ENCODE data around the gene ARID1A.
A peak's percentile ranks its signal among the peaks of the same experiment; 100 is the strongest.

The ARID1A gene

GRCh38 chr1:26768755-26769154 is 72.9 kb downstream of the ARID1A start:
- no peak for DNase-seq

DNA sequence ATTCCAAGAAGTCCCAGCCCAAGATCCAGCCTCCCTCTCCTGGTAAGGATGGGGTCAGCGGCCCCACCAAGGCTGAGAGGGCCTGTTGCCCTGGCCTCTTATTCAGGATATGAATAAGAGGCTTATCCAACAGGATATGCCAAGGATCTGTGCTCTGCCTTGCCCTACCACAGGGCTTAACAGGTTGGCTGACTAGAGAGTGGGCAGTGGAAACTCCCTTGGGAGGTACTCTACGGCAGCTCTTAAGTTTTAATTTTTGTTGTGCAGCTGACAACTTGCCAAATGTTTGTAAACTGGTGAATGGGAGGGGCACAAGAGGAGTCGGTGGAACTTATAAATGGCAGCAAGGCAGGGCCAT is 75.4 kb downstream of the ARID1A start:
- DNase-seq, result no peak

DNA sequence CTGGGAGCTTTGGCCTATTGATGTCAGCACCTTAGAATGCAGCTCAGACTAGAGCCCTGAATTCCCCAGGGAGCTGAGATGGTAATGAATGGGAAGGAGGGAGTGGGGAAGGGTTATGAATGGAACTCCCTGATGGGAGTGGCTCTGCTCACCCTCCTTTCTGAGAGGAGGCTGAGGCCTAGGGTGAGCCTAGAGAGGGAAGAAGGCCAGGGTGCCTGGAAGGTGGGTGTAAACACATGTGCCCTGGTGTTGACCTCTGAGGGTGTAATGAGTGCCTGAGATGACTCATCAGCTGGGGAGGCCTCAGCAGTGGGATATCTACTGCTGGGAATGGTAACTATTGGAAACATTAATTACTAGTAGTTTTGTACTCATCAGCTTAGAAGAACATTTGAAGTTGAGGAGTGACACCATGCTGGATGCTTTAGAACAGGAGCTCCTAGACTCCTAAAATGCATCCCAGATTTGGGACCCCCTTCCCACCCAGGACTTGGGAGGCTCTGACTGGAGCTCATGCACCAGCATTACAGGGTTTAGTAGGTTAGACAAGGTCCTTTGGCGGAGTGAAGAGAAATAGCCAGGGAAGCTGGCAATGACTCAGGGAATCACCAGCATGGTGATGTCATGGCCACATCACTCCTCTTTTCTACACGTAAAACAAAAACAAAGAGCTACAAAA is 76.0 kb downstream of the ARID1A start:
- DNase-seq, result no peak

DNA sequence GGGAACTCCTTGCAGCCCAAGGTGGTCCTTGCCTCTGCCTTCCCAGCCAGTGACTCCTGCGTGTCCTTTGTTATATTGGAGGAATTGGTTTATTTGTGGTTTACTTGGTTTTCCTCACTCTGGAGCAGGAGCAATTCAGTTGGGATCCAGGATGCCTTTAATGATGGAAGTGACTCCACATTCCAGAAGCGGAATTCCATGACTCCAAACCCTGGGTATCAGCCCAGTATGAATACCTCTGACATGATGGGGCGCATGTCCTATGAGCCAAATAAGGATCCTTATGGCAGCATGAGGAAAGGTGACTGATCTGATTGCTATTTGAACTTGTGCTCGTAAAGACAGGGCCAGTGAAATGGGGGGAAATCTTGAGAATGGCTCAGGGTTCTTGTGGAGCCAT is 76.9 kb downstream of the ARID1A start:
- no peak for DNase-seq

GRCh38 chr1:26774462-26774861 is 78.6 kb downstream of the ARID1A start:
- DNase-seq, result no peak

DNA sequence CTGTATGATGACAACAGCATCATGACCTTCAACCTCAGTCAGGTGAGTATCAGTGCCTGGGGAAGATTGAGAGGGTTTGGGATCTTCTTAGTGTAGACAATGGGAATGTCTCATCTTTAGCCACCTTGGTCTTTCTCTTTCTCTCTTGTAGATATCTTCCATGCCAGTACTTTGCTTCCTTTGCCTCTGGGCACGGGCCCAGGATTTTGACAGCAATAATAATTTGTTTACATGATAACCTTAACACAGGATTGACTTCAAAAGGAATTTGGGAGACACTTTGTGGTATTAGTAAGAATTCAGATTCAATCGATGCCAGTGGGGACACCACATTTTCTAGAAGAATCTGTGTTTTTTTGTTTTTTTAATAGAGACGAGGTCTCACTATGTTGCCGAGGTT is 79.9 kb downstream of the ARID1A start:
- no peak for DNase-seq

DNA sequence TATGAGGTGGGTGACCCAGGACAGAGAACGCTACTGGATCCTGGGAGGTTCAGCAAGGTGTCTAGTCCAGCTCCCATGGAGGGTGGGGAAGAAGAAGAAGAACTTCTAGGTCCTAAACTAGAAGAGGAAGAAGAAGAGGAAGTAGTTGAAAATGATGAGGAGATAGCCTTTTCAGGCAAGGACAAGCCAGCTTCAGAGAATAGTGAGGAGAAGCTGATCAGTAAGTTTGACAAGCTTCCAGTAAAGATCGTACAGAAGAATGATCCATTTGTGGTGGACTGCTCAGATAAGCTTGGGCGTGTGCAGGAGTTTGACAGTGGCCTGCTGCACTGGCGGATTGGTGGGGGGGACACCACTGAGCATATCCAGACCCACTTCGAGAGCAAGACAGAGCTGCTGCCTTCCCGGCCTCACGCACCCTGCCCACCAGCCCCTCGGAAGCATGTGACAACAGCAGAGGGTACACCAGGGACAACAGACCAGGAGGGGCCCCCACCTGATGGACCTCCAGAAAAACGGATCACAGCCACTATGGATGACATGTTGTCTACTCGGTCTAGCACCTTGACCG is 83.4 kb downstream of the ARID1A start:
- no peak for DNase-seq

- no peak for DNase-seq
Observed at GRCh38 chr1:26780344-26780957, 84.6 kb downstream of the ARID1A start.

GRCh38 chr1:26781206-26781825 is 85.5 kb downstream of the ARID1A start:
- DNase-seq, result no peak

DNA sequence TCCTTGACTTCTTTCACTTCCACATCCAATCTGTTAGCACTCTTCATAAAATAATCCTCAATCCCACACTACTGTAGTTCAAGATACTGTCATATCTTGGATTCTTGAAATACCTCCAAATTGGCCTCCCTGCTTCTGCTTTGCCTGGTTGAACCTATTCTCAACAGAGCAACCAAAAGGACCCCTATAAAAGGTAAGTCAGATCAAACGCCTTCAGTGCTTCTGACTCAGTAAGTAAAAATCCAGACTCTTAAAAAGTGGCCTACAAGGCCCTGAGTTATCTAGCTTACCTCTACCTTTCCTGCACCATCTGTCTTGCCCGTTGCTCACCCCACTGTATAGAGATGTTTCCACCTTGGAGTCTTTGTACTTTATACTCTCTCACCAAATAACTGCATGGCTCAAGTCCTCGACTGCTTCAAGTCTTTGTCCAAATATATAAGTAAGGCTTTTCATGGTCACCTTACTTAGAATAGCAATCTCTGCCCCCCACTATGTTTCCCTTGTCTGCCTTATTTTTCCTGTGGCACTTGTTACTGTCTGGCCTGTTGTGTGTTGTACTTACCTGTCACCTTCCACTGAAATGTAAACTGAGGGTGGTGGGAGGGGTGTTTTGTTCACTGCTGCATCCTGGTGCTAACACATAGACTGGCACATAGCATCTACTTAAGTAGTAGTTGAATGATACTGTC is 86.9 kb downstream of the ARID1A start:
- DNase-seq, result no peak

DNA sequence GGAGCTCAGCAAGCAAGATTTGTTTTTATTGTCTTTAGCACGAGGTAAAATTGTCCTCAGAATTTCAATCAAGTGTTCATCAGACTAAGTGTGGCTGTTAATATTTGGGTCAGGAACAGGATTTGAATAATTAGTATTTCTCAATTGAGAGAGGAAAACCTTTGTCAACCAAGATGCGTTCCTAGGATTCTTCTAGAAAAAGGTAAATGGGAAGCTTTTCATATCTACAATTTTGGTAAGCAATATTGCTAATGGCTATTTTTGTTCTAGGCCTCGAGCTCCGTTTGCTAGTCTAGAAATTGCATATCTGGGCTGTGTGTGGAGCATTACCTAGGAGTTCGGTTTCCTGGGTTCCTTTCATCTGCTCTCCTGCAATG is 87.8 kb downstream of the ARID1A start:
- no peak for DNase-seq

DNA sequence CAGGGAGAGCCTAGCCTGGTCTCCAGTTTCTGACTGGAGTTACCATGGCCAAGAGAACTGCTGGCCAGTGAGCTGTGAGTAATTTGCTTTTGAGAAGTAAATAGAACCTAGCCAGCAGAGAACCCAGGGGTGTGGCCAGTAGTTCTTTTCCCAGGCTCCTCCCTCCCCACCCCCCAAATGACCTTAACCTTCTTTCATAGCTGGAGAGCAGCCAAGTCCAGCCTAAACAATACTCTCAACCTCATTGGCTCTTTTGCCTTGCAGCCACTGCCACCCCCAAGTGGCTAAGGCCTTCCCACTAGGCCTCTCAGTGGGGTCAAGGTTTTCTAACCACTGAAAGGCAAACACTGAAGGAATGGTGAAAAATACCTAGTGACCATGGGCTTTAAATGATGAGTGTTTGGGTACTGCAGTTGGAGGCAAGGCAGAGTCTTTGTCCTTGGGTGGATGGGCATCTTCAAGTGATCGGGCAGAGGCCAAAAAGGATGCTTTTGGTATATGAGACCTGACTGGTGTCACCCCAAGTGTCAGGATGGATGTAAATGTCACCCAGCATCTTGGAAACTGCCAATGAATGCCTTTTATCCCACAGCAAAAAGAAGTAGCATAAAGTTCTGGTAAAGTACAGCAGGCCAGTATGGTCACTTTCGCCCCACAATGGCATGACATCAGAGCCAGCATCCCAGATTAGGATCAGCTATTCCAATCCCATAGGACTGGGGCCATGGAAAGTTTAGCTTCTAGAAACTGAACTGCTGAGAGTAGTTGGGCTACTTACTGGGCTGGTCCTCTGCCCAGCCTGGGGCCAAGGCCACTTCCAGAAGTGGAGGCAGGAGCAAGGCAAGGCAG is 88.4 kb downstream of the ARID1A start:
- peak; percentile 45 for DNase-seq

DNA sequence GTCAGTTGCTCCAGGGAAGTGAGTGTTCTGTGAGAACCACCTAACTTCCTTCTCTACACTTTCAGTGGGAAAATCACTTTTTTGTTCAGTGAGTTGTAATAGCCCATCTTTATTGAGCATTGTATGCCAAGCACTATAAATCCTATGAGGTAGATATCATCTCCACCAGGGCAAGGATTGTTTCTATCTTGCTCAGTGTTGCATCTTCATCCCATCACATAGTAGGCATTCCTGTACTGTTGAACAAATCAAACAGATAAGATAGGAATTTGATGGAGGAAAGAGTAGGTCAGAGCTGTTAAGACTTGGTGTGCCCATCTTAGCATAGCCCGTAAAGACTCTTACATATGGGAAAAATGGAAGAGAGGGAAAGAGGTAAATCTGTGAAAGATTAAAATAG is 89.1 kb downstream of the ARID1A start:
- no peak for DNase-seq

DNA sequence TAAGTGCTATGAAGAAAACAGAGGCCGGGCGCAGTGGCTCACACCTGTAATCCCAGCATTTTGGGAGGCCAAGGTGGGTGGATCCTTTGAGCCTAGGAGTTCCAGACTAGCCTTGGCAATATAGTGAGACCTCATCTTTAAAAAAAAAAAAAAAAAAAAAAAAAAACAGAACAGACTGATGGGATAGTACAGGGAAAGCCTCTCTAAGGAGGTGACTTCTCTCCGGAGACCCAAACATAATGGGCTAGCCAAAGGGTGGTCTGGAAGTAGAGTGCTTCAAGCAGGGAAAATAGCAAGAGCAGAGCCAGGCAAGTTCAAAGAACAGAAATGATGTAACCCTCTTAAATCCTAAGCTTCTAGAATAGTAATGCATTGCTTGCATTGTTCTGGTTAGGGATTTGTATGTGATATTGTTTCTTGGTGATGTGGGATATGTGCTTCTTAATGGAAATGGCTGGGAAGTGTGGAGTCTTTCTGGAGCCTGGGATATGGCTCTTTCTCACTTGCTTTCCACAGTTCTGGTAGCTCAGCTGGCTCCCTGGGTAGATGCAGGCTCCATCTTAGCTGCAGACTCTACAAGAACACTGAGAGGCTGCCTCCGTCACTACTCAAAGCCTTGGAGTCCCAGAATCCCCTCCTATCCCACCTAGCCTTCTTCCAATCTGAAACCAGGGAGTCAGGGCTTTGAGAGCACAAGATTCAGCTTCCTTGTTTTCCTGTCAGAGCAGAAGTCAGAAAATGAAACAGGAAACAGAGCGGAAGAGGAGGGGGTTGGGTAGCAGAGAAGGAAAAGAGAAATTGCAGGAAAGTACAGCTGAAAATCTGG is 90.0 kb downstream of the ARID1A start:
- no peak for DNase-seq

DNA sequence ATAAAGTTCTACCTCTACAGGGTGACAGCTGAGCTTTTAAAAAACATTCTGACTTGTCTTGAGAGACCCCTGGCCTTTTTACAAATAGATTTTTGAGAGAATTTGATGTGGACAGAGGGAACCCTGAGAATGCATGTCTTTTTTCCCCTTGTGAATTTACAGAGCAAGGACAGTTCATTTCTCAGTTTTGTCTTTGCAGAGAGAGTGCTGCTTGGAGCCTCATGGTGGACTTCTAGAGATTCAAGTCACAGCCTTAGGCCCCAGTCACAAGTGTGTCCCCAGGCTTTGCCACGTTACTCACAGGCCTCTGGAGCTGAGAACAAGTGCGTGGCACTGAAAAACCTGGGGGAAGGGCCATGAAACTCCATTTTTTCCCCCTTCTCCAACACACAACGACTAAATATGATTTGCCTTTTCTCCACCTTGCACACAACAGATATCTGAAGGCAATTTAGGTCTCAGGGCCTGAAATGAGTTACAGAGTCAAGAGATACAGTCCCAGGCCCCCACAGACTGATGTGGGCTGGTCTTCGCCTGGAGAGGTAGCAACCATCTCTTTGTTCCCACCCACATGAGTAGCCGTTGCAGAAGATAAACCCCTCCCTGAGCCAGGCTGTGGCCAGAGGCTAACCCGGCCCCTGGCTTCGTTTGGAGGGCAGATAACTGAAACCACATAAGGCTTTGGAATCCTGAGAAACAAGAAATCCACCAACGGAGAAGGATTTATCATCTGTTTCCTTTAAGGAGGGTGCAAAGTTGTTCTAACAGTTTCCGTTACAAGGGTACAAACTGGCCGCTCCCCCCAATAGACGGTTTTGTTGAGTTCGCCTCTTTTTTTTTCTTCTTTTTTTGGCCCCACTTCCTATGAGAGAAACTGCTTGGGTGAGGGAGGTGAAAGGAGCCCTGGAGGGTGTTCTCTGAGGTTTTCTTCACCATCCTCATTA is 90.9 kb downstream of the ARID1A start:
- peak; percentile 82 for DNase-seq

GRCh38 chr1:26787381-26787705 is 91.5 kb downstream of the ARID1A start:
- no peak for DNase-seq

GRCh38 chr1:26787706-26788514 is 92.1 kb downstream of the ARID1A start, which contains the start of gene PIGV:
PIGV (plus strand) TSS chr1:26787950; CDS start chr1:26790816, 2,866 bp downstream.
- peak; percentile 94 for DNase-seq

DNA sequence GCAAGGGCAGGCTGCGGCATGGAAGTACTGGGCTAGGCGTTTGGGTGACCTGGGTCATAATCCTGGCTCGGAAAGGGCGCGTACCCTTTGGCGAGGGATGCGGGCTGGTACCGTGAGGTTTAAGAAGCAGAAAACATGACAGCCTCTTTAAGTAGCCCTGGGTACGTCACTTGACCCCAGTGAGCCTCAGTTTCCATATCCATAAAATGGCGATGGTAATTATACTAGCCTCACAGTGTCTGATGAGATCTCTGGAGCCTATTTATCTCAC is 92.6 kb downstream of the ARID1A start:
- DNase-seq, result no peak

DNA sequence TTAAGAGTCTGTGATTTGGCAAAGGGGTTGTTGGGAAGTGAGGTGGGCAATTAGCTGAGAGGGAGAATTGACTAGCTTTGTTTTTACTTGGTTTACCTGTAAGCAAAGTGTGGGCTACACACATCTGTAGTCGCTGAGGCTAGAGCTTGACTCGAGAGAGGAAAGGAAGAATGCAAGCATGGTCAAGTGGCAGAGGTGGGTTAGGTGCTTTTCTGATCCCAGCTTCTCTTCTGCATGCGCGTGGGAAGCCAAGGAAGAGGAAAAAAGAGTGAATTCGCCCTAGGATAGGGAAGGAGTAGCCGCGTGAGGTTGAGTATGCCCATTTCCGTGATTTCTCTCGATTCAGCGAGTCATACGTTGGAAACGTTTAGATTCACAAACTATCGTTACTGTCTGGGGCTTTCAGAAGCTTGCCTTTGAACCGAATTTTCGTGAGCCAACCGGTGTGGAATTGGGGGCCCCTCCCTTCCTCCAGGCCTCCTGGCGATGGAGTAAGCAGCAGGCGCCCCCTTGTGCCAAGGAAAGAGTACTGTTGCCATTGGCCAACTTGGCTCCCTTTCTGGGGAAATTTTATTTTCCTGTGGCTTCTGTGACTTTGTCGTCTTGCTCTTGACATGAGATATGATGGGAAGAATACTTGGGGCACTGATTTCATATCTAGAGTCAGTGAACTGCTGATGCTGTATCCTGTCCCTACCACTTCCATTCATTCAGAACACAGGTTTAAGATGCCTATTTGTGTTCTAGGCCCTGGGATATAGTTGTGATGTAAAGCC is 93.2 kb downstream of the ARID1A start:
- peak; percentile 87 for DNase-seq

- no peak for DNase-seq
Observed at GRCh38 chr1:26789612-26789865, 93.7 kb downstream of the ARID1A start.

Measured in left hindlimb (tissue), 1 donor.